ES-I3 (cell line): ENCODE data around the gene RNASEH2C.
"Not testable (repeated sequence)": the region's sequence is repeated elsewhere in the genome, so short reads cannot be mapped to it uniquely, and the experiment has no call there.

Source experiments
- H3K36me3 ChIP-seq: 2 replicates; pipeline ENCODE4 v1.6.1; 2013; ENCODE audit warnings: mild to moderate bottlenecking, low read length, control low read depth, moderate library complexity; ENCODE audit not compliant: insufficient read depth
- H3K4me1 ChIP-seq: 2 replicates; pipeline ENCODE4 v1.6.1; 2013; ENCODE audit warnings: mild to moderate bottlenecking, control low read depth, low read length; ENCODE audit not compliant: insufficient read depth
- H3K9ac ChIP-seq: 2 replicates; pipeline ENCODE4 v1.6.1; 2013; ENCODE audit warnings: low read depth, mild to moderate bottlenecking, low read length, moderate library complexity
- H3K9me3 ChIP-seq: 2 replicates; pipeline ENCODE4 v1.6.1; 2013; ENCODE audit warnings: mild to moderate bottlenecking, low read length, moderate library complexity; ENCODE audit not compliant: control insufficient read depth, insufficient read depth

RNASEH2C gene

GRCh38 chr11:65691847-65692246 lies 28.8 kb downstream of the RNASEH2C start:
- H3K9ac ChIP-seq, result not testable (repeated sequence)

GRCh38 chr11:65685981-65686380 lies 34.6 kb downstream of the RNASEH2C start:
- H3K4me1 ChIP-seq, result no peaks in the 10 kb centered on the region
- H3K9ac ChIP-seq, result no peak overlapping the region
- H3K9me3 ChIP-seq, result no peaks in the 10 kb centered on the region
- no peaks in the 10 kb centered on the region for H3K36me3 ChIP-seq

More at GRCh38 chr11:65691847-65692246, 28.8 kb downstream of the RNASEH2C start:
- H3K4me1 ChIP-seq, H3K36me3 ChIP-seq, H3K9me3 ChIP-seq: not testable (repeated sequence)

- not testable (repeated sequence) for H3K9me3 ChIP-seq, H3K4me1 ChIP-seq, H3K9ac ChIP-seq, H3K36me3 ChIP-seq
These were observed 37.1 kb downstream of the RNASEH2C start for GRCh38 chr11:65683480-65683879.

GRCh38 chr11:65680192-65680743 lies 40.3 kb downstream of the RNASEH2C start:
- H3K9ac ChIP-seq, result no peak overlapping the region
- H3K4me1 ChIP-seq, result no peaks in the 10 kb centered on the region
- H3K36me3 ChIP-seq, result no peaks in the 10 kb centered on the region
- H3K9me3 ChIP-seq, result no peaks in the 10 kb centered on the region

GRCh38 chr11:65672982-65673381 lies 47.6 kb downstream of the RNASEH2C start:
- no peaks in the 10 kb centered on the region for H3K9me3 ChIP-seq
- no peak overlapping the region for H3K9ac ChIP-seq
- no peaks in the 10 kb centered on the region for H3K36me3 ChIP-seq
- H3K4me1 ChIP-seq, result no peaks in the 10 kb centered on the region

DNA sequence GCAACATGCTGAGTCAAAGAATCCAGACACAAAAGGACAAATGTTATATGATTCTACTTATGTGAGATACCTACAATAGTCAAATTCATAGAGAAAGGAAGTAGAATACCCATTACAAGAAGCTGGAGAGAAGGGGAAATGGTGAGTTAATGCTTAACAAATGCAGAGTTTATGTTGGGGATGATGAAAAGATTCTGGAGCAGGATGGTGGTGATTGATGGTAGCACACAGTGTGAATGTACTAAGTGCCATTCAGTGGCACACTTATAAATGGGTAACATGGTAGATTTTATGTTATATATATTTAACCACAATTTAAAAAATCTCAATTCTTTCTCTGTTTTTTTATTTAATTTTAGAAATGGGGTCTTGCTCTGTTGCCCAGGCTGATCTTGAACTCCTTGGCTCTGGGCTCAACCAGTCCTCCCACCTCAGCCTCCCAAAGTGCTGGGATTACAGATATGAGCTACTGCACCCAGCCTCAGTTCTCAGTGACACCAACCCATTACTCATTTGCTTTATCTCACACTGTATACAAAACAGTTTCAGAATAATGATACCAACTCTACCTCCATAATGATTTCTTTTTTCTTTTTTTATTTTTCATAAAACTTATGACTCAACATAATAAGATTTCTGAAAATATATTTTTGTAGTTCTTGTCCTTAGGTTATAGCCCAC lies 48.3 kb downstream of the RNASEH2C start:
- H3K9ac ChIP-seq, result no peak overlapping the region
- no peaks in the 10 kb centered on the region for H3K4me1 ChIP-seq
- no peaks in the 10 kb centered on the region for H3K36me3 ChIP-seq
- H3K9me3 ChIP-seq, result no peaks in the 10 kb centered on the region
